HG03575 (cell line): ENCODE data around the gene SLC35D3.
"Not testable (repeated sequence)": the region's sequence is repeated elsewhere in the genome, so short reads cannot be mapped to it uniquely, and the experiment has no call there.

Experiments used
- ATAC-seq: cut with Tn5 transposase; IDR thresholded peaks from one replicate; pipeline ENCODE4 v1.9.1; 2021; ENCODE audit not compliant: unreplicated experiment, insufficient number of reproducible peaks, low FRiP score; ENCODE audit errors: extremely low read depth

Gene SLC35D3

DNA sequence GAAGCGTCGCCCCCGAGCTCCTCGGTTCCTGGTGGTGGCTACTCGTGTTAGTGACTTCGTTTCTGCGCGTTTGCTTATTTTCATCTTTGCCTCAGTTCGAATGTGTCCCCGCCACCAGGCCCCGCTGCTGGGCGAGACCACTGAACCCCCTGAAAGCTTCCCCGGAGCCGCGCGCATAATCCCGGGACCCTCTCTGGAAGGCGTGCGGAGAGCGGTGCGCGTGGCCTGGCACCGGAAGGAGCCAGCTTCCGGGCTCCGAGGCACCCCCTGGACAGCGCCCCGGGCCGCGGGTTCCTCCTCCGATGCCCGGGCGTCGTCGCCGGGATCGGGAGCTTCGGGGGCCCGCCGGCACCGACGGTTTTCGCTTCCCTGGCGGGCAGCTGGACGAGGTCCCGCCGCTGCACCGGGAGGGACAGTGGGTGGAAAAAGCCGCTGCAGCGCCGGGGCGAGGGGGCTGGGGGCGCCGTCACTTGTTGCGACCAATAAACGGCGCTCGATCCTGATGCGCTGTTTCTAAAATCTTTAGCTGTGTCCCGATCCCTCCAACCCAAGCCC is 643 bp upstream of the SLC35D3 start:
- ATAC-seq, result no peak

GRCh38 chr6:136922685-136923006 is 545 bp downstream of the SLC35D3 start:
- ATAC-seq, result no peak

DNA sequence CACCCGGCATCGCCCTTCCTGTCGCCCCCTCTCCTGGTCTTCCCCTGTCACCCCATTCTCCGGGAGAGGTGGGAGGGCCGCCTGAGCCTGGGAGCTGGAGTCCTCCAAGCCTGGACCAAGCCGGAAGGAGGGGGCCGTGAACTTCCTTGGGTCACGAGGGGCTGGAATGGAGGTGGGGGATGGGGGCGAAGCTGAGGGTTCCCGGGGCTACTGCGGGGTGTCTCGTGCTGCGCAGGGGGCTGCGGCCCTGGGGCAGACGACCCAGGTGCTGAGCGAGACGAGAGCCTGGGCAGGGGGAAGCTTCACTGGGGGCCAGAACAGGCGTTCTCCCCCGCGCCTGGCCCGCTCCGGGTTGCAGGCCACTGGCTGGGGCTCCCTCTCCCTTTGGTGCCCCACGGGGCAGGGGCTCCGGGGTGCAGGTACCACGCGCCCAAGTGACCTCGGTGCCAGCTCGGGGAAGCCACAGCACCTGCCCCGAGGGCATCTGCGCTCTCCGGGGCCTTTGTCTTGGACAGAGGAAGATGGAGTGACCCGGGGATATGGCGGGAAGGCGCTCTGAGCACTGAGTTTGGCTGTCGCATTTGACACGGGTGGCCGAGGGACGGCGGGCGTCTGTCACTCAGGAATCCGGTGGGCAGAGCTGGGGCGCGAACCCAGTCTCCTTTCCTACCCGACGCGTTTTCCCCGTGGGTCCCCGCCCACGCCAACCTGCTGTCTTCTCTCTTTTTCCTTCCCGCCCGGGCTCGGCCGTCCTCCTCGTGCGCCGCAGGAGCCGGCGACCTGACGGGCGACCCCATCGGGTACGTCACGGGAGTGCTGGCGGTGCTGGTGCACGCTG is 1.2 kb downstream of the SLC35D3 start:
- ATAC-seq, result no peak

DNA sequence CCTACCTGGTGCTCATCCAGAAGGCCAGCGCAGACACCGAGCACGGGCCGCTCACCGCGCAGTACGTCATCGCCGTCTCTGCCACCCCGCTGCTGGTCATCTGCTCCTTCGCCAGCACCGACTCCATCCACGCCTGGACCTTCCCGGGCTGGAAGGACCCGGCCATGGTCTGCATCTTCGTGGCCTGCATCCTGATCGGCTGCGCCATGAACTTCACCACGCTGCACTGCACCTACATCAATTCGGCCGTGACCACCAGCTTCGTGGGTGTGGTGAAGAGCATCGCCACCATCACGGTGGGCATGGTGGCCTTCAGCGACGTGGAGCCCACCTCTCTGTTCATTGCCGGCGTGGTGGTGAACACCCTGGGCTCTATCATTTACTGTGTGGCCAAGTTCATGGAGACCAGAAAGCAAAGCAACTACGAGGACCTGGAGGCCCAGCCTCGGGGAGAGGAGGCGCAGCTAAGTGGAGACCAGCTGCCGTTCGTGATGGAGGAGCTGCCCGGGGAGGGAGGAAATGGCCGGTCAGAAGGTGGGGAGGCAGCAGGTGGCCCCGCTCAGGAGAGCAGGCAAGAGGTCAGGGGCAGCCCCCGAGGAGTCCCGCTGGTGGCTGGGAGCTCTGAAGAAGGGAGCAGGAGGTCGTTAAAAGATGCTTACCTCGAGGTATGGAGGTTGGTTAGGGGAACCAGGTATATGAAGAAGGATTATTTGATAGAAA is 2.0 kb downstream of the SLC35D3 start:
- no peak for ATAC-seq

DNA sequence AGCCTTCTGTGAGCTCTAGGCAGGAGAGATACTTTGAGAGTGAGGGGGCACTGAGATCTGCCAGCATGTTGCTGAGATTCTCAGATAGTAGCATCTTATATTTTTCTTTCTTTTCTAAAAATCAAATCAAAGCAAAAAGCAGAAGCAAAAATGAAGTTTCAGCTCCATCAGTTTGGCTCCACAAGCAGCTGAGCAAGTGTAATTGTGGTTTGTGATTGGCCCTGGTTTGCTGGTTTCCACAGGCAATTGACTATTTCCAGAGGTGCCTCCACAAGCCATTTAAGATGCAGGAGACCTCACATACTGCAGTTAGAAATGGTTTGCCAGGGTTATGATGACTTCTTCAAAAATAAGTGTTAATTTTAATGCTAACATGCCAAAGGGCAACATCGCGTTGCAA is 4.3 kb downstream of the SLC35D3 start:
- no peak for ATAC-seq

DNA sequence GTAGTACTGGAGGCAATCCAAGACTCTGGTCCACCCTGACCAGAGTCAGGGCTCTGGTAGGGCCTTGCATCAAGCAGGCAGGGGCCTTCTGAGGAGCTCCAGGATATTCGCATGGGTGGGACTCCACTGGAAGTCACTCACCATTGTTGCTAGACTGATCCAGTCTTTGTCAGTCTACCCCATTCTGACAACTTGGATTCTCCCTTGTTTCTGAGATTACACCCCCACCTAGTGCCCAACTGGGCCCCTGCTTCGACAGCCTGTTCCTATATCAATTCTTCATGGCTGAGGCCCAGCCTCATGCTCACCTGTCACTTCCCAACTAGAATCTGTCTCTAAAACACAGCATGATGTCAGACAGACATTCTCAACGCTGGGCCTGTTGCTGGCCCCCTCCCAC is 5.2 kb downstream of the SLC35D3 start:
- no peak for ATAC-seq

DNA sequence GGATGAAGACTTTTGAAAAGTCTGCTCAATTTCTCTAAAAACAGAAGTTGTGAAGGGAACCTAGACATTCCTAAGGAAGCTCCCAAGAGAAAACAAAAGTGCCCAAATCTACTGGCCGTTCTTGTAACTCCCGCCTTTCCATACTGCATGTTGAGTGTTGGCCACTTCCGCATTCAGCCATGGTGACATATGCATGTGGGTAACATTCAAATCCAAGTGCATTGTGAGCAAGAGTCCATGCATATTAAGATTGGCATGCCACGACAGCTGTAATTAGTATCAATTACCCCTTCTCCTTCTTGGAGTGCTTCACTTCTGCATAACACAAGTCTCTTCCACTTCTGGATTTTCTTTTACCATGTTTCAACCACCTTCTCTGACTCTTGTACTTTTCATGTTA is 8.4 kb downstream of the SLC35D3 start:
- ATAC-seq, result no peak

- ATAC-seq, result no peak
Observed at GRCh38 chr6:136932599-136932998, 10.5 kb downstream of the SLC35D3 start.

GRCh38 chr6:136945072-136945471 is 23.0 kb downstream of the SLC35D3 start:
- ATAC-seq, result no peak

DNA sequence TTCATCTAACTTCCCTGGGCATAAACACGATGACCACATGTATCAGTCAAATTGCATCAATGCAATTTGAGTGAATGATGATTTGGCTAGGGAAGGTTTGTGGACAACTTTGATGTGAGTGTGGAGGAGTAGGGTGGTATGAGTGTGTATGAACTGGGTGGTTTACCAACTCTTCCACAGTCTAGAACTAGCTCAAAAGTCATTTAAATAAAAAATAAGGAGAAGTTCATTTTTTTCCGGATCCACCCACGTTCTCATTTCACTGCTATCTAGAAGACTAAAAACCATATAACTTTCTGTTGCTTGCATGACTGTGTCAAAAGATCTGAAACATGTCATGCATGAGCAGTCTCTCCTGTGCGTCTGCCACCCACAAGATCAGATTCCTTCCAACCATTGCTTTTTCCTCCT is 23.6 kb downstream of the SLC35D3 start:
- no peak for ATAC-seq

GRCh38 chr6:136947037-136947436 is 24.9 kb downstream of the SLC35D3 start:
- no peak for ATAC-seq

DNA sequence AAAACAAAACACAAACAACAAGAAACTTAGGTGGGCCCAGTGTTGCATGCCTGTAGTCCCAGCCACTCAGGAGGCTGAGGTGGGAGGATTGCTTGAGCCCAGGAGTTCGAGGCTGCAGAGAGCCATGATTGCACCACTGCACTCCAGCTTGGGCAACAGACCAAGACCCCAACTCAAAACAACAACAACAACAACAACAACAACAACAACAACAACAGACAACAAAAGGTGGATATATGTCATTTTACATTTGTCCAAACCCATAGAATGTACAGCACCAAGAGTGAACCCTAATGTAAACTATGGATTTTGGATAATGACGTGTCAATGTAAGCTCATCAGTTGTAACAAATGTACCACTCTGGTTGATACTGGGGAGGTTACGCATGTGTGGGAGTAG is 27.9 kb downstream of the SLC35D3 start:
- ATAC-seq, result not testable (repeated sequence)

DNA sequence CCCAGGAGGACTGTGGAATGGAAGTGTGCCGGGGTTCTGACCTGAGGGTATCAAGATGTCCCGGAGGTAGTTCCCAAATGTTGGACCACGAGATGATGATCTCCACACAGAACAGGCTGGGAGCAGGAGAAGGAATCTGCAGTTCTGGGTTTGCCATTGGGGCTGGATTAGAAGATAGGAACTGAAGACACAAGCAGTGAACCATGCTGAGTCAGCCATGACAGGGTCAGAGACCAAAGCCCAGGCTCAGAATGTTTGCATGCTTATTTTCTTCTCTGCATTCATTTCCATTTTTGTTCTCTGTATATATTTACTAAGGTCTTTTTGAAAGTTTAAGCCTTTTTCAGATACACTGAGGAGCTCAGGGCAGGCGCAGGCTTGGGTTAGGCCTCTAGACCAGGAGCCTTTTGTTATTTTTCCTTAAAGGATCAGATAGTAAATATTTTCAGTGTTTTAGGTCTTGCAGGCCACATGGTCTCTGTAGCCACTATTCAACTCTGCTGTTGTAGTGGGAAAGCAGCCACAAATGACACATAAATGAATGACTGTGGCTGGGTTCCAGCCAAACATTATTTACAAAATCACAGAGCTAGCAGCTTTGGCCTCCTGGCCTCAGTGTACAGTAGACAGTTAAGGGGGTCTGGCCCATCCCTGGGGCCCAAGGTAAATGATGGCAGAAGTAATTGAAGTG is 28.5 kb downstream of the SLC35D3 start:
- no peak for ATAC-seq

GRCh38 chr6:136952714-136953260 is 30.7 kb downstream of the SLC35D3 start:
- no peak for ATAC-seq

GRCh38 chr6:136955123-136955522 is 33.0 kb downstream of the SLC35D3 start:
- ATAC-seq, result no peak

DNA sequence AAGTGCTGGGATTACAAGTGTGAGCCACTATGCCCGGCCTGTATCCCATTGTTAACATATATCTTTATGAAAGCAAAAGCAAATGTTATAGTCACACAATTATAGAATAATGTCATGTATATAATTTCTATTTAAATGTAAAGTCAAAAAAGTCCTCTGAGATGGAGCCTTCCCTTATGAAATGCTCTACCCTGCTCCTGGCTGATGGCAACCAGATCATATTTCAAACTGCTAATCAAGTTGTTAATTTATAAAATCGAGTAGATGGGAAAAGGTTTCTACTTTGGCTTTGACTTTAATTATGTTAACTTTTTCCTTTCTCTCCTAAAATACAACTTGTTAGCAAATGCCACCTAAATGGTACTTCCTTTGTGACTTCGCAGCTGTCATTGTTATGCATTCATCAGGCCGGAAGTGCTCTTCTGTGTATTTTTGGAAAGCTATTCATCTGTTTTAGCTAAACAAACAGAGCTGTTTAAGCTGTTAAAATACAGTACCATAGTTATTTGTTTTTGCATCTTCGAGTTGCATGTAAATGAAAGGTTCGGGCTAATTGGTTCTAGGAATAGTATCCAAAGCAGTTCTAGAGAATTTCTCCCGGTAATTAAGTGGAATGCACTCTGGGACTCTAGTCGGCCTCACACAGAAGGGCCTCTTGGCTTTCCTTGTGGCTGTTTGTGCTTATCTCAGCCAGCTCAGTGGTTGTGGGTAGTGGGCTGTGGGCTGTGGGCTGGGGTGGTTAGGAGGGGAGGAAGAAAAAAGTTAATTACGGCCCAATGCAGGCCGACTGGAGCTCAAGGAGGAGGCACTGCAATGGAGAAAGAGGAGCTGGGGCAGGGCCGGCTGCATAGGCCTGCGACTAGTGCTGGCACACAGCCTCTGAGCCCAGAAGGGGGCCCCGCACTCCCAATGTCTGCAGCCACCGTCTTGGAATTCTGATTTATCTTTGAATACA is 34.8 kb downstream of the SLC35D3 start:
- no peak for ATAC-seq

- ATAC-seq, result no peak
Observed at GRCh38 chr6:136958168-136958567, 36.1 kb downstream of the SLC35D3 start.

- no peak for ATAC-seq
Observed at GRCh38 chr6:136959471-136959891, 37.4 kb downstream of the SLC35D3 start.
